ENCODE data around the gene MVB12B. TPM values are rescaled to one million over a fixed set of nuclear protein-coding genes. Genes with fewer than 3 reads are reported as not detected.

MVB12B gene
- polyA plus RNA-seq, 1 donor = 16.5 TPM

GRCh38 chr9:126303488-126303887 lies 23.1 kb upstream of the MVB12B start:
- DNase-seq (ENCODE audit: low read depth) = no peak

- no peak for DNase-seq (ENCODE audit: low read depth)
These were observed 22.2 kb upstream of the MVB12B start for GRCh38 chr9:126304207-126304970.

- DNase-seq (ENCODE audit: low read depth) = no peak
These were observed 21.7 kb upstream of the MVB12B start for GRCh38 chr9:126304971-126305320.

- DNase-seq (ENCODE audit: low read depth) = no peak
These were observed 20.5 kb upstream of the MVB12B start for GRCh38 chr9:126306071-126306647.

- no peak for DNase-seq (ENCODE audit: low read depth)
These were observed 19.1 kb upstream of the MVB12B start for GRCh38 chr9:126307322-126308061.

GRCh38 chr9:126309427-126310189 lies 17.0 kb upstream of the MVB12B start:
- no peak for DNase-seq (ENCODE audit: low read depth)

GRCh38 chr9:126312584-126313551 lies 13.8 kb upstream of the MVB12B start:
- no peak for DNase-seq (ENCODE audit: low read depth)

GRCh38 chr9:126316085-126316655 lies 10.5 kb upstream of the MVB12B start:
- no peak for DNase-seq (ENCODE audit: low read depth)

GRCh38 chr9:126317513-126317912 lies 9.1 kb upstream of the MVB12B start:
- no peak for DNase-seq (ENCODE audit: low read depth)

GRCh38 chr9:126318858-126319257 lies 7.8 kb upstream of the MVB12B start:
- DNase-seq (ENCODE audit: low read depth) = no peak

- DNase-seq (ENCODE audit: low read depth) = no peak
These were observed 7.0 kb upstream of the MVB12B start for GRCh38 chr9:126319671-126320070.

GRCh38 chr9:126320158-126320922 lies 6.3 kb upstream of the MVB12B start:
- no peak for DNase-seq (ENCODE audit: low read depth)

GRCh38 chr9:126321742-126322141 lies 4.9 kb upstream of the MVB12B start:
- no peak for DNase-seq (ENCODE audit: low read depth)

GRCh38 chr9:126325821-126326220 lies 808 bp upstream of the MVB12B start:
- no peak for DNase-seq (ENCODE audit: low read depth)

GRCh38 chr9:126327006-126327713 lies 531 bp downstream of the MVB12B start:
- no peak for DNase-seq (ENCODE audit: low read depth)

- DNase-seq (ENCODE audit: low read depth) = no peak
These were observed 1.1 kb downstream of the MVB12B start for GRCh38 chr9:126327714-126328185.

GRCh38 chr9:126328407-126328806 lies 1.8 kb downstream of the MVB12B start:
- no peak for DNase-seq (ENCODE audit: low read depth)

- DNase-seq (ENCODE audit: low read depth) = no peak
These were observed 3.0 kb downstream of the MVB12B start for GRCh38 chr9:126329476-126330275.
